HG03354 (cell line): Measurements from ENCODE around the gene LGALS4.
"Not testable (repeated sequence)": the region's sequence is repeated elsewhere in the genome, so short reads cannot be mapped to it uniquely, and the experiment has no call there.

Source experiments
- ATAC-seq: cut with Tn5 transposase; IDR thresholded peaks from one replicate; pipeline ENCODE4 v1.9.1; 2021; ENCODE audit warnings: mild to moderate bottlenecking; ENCODE audit not compliant: unreplicated experiment, poor library complexity, severe bottlenecking

The LGALS4 gene, protein sequence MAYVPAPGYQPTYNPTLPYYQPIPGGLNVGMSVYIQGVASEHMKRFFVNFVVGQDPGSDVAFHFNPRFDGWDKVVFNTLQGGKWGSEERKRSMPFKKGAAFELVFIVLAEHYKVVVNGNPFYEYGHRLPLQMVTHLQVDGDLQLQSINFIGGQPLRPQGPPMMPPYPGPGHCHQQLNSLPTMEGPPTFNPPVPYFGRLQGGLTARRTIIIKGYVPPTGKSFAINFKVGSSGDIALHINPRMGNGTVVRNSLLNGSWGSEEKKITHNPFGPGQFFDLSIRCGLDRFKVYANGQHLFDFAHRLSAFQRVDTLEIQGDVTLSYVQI

DNA sequence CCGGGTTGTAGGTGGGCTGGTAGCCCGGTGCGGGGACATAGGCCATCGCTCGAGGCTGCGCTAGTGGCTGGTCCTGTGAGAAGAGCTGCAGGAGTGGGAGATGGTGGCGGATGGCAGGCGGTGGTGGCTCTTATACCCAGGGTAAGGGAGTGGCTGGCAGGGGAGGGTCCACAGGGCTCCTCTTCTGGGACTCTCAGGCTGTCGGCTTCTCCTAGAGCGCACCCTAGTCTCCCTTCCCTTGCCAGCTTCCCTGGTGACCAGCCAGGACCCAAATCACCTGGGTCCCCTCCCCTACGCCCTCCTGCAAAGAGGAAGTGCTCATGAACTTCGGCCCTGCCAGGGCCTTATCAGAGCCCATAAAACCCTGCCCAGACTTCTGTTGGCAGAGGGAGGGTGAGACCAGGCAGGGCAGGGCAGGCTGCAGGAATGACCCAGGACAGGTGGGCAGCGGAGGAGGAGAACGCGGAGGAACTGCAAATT is at the start of gene LGALS4:
TSS of gene LGALS4 (minus strand) at position 105 of the 480 bp plus-strand sequence. CDS start at position 46, 59 bp downstream.
- ATAC-seq, result no peak

DNA sequence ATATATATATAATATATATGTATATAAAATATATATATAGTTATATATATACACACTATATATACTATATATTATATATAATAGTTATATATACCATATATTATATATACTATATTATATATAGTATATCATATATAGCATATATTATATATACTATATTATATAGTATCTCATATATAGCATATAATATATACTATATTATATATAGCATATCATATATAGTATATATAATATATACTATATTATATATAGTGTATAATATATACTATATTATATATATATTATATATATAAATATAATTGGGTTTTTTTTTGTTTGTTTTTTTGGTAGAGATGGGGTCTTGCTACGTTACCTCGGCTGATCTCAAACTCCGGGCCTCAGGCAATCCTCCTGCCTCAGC is 48.6 kb upstream of the LGALS4 start:
- ATAC-seq, result no peak

DNA sequence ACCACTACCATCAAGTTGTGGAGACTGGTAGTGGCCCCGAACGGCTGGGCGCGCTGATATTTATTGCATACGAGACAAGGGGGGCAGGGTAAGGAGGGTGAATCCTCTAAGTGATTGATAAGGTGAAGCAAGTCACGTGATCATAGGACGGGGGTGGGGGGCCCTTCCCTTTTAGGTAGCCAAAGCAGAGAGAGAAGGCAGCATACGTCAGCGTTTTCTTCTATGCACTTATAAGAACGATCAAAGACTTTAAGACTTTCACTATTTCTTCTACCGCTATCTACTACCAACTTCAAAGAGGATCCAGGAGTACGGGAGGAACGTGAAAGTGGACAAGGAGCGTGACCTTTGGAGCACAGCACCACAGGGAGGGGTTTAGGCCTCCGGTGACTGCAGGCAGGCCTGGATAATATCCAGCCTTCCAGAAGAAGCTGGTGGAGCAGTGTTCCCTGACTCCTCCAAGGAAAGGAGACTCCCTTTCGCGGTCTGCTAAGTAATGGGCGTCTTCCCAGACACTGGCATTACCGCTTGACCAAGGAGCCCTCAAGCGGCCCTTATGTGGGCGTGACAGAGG is 47.0 kb upstream of the LGALS4 start:
- not testable (repeated sequence) for ATAC-seq

DNA sequence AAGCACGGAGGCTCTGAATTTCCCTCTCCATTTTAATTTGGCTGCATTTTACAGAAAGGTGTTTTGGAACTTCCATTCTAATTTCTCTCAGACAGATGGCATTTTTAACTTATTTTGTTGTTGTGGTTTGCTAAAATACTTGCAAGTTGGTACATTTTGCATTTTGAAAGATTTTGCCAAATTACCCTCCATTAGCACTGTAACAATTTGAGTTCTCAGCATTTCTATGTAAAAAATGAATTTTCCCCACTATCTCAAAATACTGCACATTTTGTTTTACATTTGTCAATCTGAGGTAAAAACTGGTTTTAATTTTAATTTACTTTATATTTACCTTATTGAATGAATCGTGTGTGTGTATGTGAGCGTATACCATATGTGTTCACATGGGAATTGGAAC is 44.1 kb upstream of the LGALS4 start:
- no peak for ATAC-seq

DNA sequence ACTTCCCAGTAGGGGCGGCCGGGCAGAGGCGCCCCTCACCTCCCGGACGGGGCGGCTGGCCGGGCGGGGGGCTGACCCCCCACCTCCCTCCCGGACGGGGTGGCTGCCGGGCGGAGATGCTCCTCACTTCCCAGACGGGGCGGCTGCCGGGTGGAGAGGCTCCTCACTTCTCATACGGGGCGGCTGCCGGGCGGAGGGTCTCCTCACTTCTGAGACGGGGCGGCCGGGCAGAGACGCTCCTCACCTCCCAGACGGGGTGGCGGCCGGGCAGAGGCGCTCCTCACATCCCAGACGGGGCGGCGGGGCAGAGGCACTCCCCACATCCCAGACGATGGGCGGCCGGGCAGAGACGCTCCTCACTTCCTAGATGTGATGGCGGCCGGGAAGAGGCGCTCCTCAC is 43.0 kb upstream of the LGALS4 start:
- not testable (repeated sequence) for ATAC-seq

DNA sequence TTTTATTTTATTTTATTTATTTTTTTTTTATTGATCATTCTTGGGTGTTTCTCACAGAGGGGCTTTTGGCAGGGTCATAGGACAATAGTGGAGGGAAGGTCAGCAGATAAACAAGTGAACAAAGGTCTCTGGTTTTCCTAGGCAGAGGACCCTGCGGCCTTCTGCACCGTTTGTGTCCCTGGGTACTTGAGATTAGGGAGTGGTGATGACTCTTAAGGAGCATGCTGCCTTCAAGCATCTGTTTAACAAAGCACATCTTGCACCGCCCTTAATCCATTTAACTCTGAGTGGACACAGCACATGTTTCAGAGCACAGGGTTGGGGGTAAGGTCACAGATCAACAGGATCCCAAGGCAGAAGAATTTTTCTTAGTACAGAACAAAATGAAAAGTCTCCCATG is 42.2 kb upstream of the LGALS4 start:
- ATAC-seq, result not testable (repeated sequence)

DNA sequence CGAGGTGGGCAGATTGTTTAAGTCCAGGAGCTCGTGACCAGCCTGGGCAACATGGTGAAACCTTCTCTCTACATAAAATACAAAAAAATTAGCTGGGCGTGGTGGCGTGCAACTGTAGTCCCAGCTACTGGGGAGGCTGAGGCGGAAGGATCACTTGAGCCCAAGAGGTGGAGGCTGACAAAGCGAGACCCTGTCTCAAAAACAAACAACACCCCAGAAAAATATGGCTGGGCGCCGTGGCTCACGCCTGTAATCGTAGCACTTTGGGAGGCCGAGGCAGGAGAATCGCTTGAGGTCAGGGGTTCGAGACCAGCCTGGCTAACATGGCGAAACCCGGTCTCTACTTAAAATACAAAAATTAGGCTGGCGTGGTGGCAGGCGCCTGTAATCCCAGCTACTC is 40.5 kb upstream of the LGALS4 start:
- ATAC-seq, result no peak

DNA sequence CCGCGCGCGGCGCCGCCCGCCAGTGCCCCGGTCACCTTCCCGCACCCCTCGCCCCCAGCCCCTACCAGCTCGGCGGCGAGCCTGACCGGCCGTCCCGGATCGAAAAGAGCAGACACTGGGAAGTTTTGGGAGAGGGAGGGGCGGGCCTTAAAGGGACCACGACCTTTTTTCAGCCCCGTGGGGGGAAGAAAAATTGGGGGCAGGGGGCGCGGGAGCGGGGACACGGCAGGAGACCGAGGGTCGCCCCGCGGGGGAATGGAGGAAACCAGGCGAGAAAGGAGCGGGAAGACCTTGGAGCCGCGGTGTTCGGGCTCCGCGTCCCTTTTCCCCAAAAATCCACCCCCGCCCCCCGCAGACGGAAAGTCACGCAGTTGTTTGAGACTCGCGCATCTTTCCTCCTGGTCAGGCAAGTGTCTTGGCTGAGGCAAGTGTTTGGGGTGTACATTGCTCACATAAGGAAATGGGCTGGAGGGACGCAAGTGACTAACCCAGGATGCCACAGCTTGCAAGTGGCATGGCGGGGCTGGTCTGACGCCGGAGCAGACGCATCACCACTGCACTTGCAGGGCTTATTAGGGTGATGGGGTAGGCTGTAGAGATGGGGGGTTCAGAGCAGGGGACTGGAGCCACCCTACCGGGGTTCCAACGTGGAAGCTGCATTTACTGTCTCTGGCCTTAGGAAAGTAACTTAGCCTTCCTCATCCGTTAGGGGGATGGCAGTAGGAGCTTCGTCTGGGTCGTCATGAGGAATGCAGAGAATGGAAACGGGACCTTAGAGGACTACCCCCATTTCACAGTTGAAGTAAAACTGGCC is 39.7 kb upstream of the LGALS4 start:
- ATAC-seq, result no peak

DNA sequence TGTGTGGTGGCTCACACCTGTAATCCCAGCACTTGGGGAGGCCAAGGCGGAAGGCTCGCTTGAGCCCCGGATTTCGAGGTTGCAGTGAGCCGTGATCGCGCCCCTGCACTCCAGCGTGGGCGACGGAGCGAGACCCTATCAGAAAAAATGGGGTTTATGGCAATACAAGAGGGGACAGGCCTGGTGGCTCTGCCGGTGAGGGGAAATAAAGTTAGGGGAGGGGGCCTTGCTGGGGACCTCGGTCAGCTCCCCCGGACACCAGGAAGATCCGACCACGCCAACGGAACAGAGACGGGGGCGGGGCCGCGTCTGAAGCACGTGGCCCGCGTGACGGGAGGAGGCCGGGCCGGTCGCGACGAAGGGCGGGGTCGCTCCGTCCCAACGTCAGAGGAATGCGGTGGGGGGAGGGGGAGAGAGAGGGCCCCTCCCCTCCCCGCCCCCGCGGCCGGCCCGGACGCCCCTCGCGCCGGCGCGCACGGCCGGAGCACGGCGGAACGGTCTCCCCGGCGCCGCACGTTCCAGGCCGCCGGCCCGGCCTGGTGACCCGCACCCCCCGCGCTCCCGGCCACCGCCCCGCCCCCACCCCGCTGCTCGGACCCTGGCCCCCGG is 39.0 kb upstream of the LGALS4 start:
- peak; percentile 21 for ATAC-seq

DNA sequence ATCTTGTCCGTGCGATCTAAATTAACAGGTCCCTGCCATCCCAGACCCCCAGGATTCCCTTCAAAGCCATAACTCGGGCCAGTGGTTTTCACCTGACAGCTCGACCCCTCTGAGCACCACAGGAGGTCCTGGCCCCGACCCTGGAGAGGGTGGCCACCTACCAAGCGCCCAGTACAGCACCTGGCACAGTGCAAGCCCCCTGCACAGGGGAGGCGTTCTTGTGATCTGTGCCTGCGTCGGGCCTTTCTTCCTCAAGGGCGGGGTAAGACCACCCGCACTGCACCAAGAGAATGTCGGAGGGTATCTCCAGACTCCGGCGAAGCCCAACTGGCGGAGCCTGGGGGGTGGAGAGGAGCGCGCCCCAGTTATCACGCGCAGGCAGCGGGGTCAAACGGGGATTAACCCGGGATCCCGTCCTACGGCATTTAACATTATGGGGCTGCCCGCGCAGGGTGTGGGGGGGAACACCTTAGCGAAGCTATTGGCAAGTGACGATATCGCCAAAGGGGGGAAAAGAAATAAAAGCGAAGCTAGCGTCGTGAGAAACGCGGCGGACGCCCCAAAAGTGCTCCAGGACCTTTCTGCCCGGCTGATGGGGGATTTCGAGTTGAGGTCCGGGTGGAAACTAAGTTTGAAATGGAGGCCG is 38.4 kb upstream of the LGALS4 start:
- no peak for ATAC-seq

DNA sequence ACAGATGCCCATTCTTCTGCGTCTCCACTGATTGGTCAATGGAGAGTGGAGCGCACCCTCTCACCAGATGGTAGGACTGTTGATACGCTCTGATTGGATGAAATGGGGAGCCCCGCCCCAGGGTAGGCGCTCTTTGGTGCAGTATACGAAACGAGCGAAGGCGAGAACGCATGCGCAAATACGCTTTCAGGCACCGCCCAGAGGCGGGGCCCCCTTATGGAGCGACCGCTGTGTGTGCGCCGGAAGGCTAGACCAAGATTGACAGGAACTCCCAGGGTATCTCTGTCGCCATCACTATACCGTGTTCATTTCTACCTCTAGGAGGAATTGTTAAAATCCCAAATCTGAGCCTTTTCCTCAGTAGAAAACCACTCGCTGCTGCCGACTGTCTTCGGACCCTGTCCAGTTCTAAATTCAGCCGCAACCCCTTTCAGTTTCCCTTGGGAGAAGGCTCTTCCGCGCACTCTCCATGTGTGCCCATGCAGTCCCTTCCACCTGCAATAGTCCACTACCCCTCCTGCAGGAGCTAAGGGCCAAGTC is 37.8 kb upstream of the LGALS4 start:
- peak; percentile 68 for ATAC-seq

DNA sequence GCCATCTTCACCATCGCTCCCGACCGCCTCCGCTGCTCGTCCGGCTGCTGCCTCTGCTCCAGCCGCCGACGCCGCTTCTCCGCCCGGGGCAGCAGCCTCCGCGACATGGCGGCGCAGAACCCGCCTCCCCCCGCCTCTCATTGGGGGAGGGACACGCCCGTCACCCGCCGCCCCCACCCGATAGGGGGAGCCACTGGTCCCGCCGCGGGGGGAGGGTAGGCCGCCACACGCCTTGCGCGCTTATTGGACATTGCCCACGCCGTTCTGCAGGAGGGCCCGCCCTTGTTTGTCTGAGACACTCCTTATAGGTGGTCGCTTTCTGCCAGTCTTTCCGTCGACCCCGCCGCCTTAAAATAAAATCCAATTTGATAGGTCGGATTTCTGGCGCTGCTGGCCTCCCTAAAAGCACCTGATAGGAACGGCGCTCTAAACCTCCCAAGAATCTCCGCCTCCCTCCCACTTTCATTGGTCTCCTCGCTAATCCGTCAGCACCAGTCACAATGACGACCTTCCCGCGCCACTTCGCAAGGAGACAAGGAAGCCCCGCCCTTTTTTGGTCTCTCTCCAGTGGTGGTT is 37.2 kb upstream of the LGALS4 start, which contains the start of gene HNRNPL:
TSS of gene HNRNPL (minus strand) at position 127 of the 576 bp plus-strand sequence. CDS start at position 107, 20 bp downstream.
- ATAC-seq, result peak; percentile 63

DNA sequence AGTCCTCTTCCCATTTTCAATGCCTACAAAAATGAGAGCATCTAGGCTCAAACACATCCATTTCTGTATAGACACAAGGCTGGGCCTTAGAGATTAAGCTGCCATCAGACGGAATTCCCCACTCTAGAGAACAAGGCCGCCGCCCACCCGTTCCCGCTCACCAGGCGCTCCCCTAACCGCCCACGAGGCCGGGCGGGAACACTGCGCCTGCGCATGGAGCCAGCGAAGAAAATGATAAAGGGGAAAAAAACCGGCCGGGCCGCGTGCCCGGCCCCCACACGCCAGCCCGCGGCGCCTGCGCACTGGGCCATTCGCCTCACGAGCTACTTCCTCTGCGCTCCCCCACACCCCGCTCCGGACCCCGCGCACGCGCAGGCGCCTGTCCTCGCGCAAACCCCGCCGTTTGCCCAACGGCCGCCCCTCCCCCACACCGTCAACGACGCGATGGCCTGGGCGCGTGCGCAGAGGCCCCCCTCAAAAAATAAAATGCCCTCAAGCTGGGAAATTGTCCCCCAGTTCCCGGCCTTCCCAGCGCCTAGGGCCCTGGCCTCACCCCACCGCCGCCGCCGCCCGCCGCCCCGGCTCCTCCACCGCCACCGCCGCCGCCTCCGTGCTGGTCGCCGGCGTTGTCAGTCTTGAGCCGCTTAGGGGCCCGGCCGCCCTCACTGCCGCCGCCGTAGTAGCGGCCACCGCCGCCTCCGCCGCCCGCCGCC is 36.6 kb upstream of the LGALS4 start:
- ATAC-seq, result peak; percentile 23

DNA sequence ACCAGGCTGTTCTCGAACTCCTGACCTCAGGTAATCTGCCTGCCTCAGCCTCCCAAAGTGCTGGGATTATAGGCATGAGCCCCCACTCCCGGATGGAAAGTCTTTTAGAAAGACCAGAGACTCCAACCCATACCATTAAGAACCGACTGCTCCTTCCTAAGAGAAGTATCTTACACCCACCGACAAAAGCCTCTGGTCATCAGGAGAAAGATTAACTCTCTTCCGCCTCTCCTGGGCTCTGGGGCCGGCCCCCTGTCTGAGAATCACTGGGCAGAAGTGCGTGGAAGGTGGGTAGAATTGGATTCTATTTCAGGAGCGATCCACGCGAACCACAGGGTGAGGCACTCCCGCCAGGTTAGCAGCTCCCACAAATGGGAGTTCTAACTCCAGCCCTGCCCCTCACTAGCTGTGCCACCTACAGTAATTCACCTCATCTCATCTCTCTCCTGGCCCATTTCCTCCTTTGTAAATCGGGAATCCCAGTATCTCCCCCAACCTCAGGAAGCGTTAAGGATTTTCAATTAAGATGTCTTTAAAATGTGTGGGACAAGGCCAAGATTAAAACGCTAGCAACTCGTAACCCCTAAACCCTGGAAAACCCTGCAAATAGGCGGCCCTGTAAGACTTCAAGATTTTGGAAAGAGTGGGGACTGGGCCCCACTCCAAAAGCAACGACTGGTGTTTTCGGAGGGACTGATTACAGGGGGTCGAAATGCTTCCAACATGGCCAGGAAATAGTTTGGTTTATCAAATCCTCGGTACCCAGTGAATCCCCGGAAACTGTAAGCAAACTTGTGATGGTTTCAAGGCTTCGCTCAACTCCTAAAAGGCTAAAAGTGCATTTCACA is 35.8 kb upstream of the LGALS4 start:
- ATAC-seq, result no peak

DNA sequence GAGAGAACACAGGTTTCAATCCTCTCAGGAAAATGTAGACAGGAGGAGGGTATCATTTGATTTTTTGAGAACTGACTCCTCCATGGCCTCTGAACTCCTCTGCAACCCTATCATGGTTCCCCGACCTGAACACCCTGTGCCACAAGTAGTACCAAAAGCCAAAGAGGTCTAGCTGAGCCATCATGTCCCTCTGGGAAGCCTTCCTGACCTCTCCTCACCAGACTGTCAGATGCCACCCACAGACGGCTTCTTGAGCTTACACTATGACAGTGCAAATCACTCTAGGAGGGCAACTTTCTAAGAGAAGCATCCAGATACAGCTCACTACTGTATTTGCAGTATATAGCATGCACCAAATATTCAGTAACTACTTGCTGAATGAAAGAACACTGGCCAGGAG is 33.4 kb upstream of the LGALS4 start:
- ATAC-seq, result no peak

DNA sequence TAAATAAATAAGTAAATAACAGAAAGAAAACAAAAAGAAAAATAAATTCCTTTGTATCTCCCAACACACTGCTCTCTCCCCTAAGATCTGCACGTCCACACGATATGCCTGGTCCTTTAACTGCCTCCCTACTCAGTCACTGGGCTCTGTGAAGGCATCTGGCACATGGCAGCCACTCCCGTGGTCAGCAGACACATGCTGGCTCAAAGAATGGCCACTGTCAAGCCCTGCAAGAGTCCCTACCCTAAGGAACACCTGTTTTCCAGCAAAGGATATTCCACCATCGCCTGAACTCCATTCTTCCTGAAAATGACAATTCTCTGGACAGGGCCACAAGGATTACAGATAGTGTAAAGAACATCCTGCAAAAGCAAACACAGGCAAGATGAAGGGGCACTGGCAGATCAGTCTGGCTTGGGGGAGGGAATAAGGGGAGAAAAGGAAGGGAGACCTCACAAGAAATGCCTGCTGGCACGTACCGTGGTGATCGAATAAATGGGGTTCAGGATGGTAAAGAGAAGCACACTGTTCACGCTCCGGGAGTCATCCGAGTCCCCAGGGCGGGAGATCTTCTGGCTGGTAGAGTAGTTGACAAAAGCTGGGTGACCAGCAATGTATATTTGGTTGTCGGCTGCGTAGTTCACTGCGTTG is 32.8 kb upstream of the LGALS4 start:
- ATAC-seq, result no peak

DNA sequence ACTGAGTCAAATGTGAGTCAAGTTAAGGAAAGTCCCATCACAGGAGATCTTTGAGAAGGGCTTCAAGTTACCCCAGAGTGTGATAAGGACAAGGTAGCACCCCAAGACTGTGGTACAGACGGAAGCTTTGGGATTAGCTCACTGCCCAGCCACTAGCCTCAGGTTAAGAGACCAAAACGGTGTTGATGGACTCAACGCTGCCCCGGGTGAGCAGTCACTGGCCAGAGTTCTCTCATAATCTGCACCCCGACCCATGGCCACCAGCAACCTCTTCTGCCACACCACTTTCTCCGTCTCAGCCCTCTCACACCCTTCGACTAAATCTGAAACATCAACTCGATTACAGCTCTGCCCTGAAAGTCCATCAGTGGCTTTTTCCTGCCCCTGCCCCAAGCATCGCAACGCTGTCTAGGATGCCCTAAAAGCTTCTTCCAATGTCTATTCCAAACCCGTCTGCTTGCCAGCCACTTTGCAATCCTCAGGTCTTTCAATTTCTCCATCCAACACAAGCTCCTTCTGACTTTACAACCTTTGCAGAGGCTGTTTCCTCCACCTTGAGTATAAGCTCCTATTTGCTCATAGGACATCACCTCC is 31.4 kb upstream of the LGALS4 start:
- ATAC-seq, result no peak
